ENCODE data around the gene DCK. TPM values are rescaled to one million over a fixed set of nuclear protein-coding genes. Genes with fewer than 3 reads are reported as not detected.
"Not testable (repeated sequence)": the region's sequence is repeated elsewhere in the genome, so short reads cannot be mapped to it uniquely, and the experiment has no call there.

Gene DCK
- total and polyA plus RNA-seq, 5 experiments from 2014 or later = 61.9 to 100 (median 83.8) TPM

DNA sequence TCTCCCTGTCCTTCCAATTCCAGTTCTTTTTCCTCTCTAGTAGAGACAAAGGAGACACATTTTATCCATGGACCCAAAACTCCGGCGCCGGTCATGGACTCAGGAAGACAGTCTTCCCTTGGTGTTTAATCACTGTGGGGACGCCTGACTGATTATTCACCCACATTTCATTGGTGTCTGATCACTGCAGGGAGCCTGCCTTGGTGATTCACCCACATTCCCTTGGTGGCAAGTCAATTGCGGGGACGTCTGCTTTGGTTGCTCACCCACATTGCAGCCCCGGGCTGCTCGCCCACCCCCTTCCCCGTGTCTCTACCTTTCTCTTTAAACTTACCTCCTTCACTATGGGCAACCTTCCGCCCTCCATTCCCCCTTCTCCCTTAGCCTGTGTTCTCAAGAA is 38.7 kb downstream of the DCK start:
- ATAC-seq, H3K4me1 Mint-ChIP-seq, POLR2A ChIA-PET, DNase-seq, H3K4me3 Mint-ChIP-seq, H3K27me3 Mint-ChIP-seq, H3K9me3 Mint-ChIP-seq: not testable (repeated sequence)
- peak overlapping the region in 2 of 10 donors; percentile 45 to 79 for H3K27ac Mint-ChIP-seq
- peaks cover 8 to 40% (median 12%) of the 10 kb centered on the region in 3 donors for H3K36me3 Mint-ChIP-seq

- DNase-seq = no peak
- POLR2A ChIA-PET = no interaction called here
These were observed 51.8 kb downstream of the DCK start for GRCh38 chr4:71045256-71045655.

DNA sequence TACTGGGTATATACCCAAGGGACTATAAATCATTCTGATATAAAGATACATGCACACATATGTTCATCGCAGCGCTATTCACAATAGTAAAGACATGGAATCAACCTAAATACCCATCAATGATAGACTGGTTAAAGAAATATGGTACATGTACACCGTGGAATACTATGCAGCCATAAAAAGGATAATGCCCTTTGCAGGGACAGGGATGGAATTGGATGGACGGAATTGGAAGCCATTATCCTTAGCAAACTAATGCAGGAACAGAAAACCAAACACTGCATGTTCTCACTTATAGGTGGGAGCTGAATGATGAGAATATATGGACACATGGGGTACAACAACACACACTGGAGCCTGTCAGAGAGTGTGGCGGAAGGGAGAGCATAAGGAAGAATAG is 55.9 kb downstream of the DCK start:
- H3K4me1 Mint-ChIP-seq = peaks cover 0 to 2% (median under 1%) of the 10 kb centered on the region in 4 donors
- peaks cover 0 to 11% (median 4%) of the 10 kb centered on the region in 9 donors for H3K9me3 Mint-ChIP-seq
- peaks cover 0 to 4% (median 0%) of the 10 kb centered on the region in 3 donors for H3K36me3 Mint-ChIP-seq
- POLR2A ChIA-PET = no interaction called here
- H3K27me3 Mint-ChIP-seq = no peaks in the 10 kb centered on the region
- DNase-seq (no peak), ATAC-seq (no peak)
- H3K27ac Mint-ChIP-seq = peak overlapping the region in 1 of 10 donors; percentile 47
- no peak overlapping the region for H3K4me3 Mint-ChIP-seq

More at GRCh38 chr4:71045256-71045655, 51.8 kb downstream of the DCK start:
- peaks cover 19 to 26% (median 20%) of the 10 kb centered on the region in 3 donors for H3K36me3 Mint-ChIP-seq
- H3K4me3 Mint-ChIP-seq = no peak overlapping the region
- no peak overlapping the region for H3K27ac Mint-ChIP-seq
- H3K27me3 Mint-ChIP-seq = no peaks in the 10 kb centered on the region
- no peak for ATAC-seq
- peaks cover 0 to 3% (median under 1%) of the 10 kb centered on the region in 4 donors for H3K4me1 Mint-ChIP-seq
- peaks cover 0 to 39% (median 13%) of the 10 kb centered on the region in 9 donors for H3K9me3 Mint-ChIP-seq

DNA sequence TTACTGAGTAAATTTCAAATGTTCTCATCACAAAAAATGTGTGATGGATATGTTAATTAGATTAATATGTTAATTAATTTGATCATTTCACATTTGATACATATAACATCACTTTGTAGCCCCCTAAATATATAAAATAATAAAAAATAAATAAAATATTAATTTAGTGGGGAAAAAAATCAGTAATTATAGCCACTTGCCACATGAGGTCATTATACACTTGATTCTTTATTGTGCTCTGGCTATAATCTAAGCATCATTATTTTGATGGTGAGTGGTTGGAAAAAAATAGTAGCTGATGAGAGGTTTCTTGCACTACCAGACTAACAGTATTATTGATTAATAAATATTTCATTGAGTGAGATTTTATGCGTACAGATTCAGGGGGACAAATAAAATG is 57.4 kb downstream of the DCK start:
- no peak overlapping the region for H3K4me3 Mint-ChIP-seq
- POLR2A ChIA-PET = no interaction called here
- no peak for ATAC-seq
- no peak overlapping the region for H3K27ac Mint-ChIP-seq
- DNase-seq = no peak
- no peaks in the 10 kb centered on the region for H3K27me3 Mint-ChIP-seq
- peaks cover 0 to under 1% (median 0%) of the 10 kb centered on the region in 3 donors for H3K36me3 Mint-ChIP-seq
- peaks cover 0 to 8% (median 4%) of the 10 kb centered on the region in 9 donors for H3K9me3 Mint-ChIP-seq
- peaks cover 0 to under 1% (median 0%) of the 10 kb centered on the region in 4 donors for H3K4me1 Mint-ChIP-seq

- ATAC-seq = no peak
- H3K4me3 Mint-ChIP-seq = no peak overlapping the region
- POLR2A ChIA-PET = no interaction called here
- no peak overlapping the region for H3K27ac Mint-ChIP-seq
- no peak for DNase-seq
- no peaks in the 10 kb centered on the region for H3K36me3 Mint-ChIP-seq
- H3K4me1 Mint-ChIP-seq = no peaks in the 10 kb centered on the region
- peaks cover 0 to 8% (median 4%) of the 10 kb centered on the region in 9 donors for H3K9me3 Mint-ChIP-seq
- no peaks in the 10 kb centered on the region for H3K27me3 Mint-ChIP-seq
These were observed 58.6 kb downstream of the DCK start for GRCh38 chr4:71052034-71052433.

DNA sequence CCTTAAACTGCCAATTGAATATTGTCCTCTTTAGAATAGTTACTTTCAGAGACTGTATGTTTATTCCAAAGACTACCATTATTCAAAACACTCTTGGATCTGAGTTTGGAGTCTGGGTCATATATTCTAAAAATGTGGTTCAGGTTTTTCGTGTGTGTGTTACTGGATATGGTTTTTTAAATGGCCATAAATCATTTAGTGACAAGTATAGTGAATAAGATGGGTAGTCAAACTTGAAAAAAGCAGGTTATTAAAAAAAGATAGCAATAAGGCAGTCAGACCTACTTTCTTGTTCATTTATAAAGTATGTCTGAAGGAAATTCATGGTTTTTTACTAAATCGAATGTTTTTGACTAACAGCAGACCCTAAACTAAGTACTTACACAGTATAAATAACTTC is 59.3 kb downstream of the DCK start:
- no peak overlapping the region for H3K27ac Mint-ChIP-seq
- H3K4me1 Mint-ChIP-seq = no peaks in the 10 kb centered on the region
- no peaks in the 10 kb centered on the region for H3K36me3 Mint-ChIP-seq
- DNase-seq (no peak), ATAC-seq (no peak)
- no peaks in the 10 kb centered on the region for H3K27me3 Mint-ChIP-seq
- no peak overlapping the region for H3K4me3 Mint-ChIP-seq
- POLR2A ChIA-PET = no interaction called here
- peaks cover 0 to 8% (median 4%) of the 10 kb centered on the region in 9 donors for H3K9me3 Mint-ChIP-seq

- H3K36me3 Mint-ChIP-seq, H3K9me3 Mint-ChIP-seq, ATAC-seq, DNase-seq, POLR2A ChIA-PET, H3K4me3 Mint-ChIP-seq, H3K27ac Mint-ChIP-seq, H3K27me3 Mint-ChIP-seq, H3K4me1 Mint-ChIP-seq: not testable (repeated sequence)
These were observed 60.2 kb downstream of the DCK start for GRCh38 chr4:71053613-71054012.

DNA sequence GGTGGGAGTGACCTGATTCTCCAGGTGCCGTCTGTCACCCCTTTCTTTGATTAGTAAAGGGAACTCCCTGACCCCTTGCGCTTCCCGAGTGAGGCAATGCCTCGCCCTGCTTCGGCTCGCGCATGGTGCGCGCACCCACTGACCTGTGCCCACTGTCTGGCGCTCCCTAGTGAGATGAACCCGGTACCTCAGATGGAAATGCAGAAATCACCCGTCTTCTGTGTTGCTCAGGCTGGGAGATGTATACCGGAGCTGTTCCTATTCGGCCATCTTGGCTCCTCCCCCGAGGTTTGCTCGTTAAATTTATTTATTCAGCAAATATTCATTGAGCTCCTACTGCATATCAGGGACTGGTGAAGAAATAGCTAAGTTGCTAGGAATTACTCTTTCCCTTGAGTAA is 66.1 kb downstream of the DCK start:
- H3K4me3 Mint-ChIP-seq = not testable (repeated sequence)

GRCh38 chr4:71062436-71062835 is 69.0 kb downstream of the DCK start:
- H3K27ac Mint-ChIP-seq = no peak overlapping the region
- H3K4me1 Mint-ChIP-seq = peaks cover 0 to 7% (median under 1%) of the 10 kb centered on the region in 4 donors
- peaks cover 0 to 2% (median 0%) of the 10 kb centered on the region in 9 donors for H3K9me3 Mint-ChIP-seq
- no peaks in the 10 kb centered on the region for H3K36me3 Mint-ChIP-seq
- no peak overlapping the region for H3K4me3 Mint-ChIP-seq
- no peak for ATAC-seq
- DNase-seq = no peak
- POLR2A ChIA-PET = no interaction called here
- H3K27me3 Mint-ChIP-seq = peaks cover 0 to 4% (median 0%) of the 10 kb centered on the region in 5 donors

More for the DNA sequence above, 66.1 kb downstream of the DCK start:
- DNase-seq, H3K9me3 Mint-ChIP-seq, H3K27me3 Mint-ChIP-seq, POLR2A ChIA-PET, ATAC-seq, H3K27ac Mint-ChIP-seq, H3K36me3 Mint-ChIP-seq, H3K4me1 Mint-ChIP-seq: not testable (repeated sequence)

DNA sequence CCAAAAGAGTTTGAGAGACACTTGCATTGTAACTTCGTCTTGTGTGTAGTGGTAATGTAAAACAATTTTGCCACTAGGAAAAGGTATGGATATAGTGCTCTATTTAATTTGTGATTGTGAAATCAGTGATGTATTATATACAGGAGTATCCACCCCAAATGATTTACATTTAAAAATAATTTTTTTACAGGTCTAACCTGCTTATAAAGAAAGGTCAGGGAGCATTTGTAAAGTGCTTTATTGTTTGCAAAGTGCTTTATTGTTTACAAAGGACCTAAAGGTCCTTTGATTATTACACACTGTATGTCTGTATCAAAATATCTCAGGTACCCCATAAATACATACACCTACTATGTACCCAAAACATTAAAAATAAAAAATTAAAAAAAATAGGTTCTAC is 70.3 kb downstream of the DCK start:
- H3K36me3 Mint-ChIP-seq = no peaks in the 10 kb centered on the region
- no peak overlapping the region for H3K27ac Mint-ChIP-seq
- H3K27me3 Mint-ChIP-seq = peaks cover 0 to 4% (median 0%) of the 10 kb centered on the region in 5 donors

DNA sequence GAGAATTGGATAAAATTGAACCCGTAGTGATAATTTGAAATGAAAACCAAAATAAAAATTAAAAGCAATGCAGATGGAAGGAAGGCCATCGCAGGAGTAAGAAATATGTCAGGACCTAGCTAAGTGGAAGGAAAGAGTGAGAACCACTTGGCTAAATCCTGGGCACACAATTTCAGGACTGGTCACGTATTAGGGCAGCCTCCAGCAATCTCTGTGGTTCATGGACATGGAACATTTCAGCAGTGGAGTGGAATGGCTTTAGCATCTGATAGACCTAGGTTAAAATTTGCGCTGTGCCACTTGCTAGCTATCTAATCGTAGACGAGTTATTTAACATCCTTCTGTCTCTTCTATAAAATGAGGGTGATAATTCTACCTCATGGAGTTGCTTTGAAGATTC is 71.1 kb downstream of the DCK start:
- no peak for DNase-seq
- ATAC-seq = no peak
- Mint-ChIP-seq H3K9me3 (no peaks in the 10 kb centered on the region), H3K27me3 (peaks cover 0 to 4% (median 0%) of the 10 kb centered on the region in 5 donors), H3K4me1 (peaks cover 0 to 9% (median under 1%) of the 10 kb centered on the region in 4 donors), H3K36me3 (no peaks in the 10 kb centered on the region), H3K4me3 (no peak overlapping the region), H3K27ac (no peak overlapping the region)
- POLR2A ChIA-PET = no interaction called here

More for the DNA sequence above, 70.3 kb downstream of the DCK start:
- ATAC-seq (no peak), DNase-seq (no peak)
- POLR2A ChIA-PET = no interaction called here
- H3K9me3 Mint-ChIP-seq = no peaks in the 10 kb centered on the region
- H3K4me3 Mint-ChIP-seq = no peak overlapping the region
- peaks cover 0 to 9% (median under 1%) of the 10 kb centered on the region in 4 donors for H3K4me1 Mint-ChIP-seq

DNA sequence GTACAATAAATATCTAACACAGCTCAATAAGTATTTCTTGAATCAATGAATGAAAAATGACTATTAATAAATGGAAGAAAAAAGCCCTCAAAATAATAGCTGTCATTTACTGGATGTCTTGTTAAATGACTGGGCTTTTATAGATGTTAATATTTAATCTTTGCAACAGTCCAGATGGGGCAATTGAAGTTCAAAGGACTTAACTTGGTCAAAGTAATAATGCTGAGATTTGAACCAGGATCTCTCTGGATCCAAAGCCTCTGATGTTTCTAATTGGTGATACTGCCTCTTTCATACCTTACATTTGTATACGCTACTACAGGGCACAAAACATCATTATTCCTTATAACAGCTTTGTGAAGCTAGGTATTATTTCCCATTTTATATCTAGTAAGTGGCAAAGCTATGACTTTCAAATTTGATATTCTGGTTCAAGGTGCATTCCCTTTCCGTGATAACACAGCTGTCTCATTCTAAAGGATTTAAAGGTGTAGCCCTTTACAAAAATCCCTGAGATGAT is 72.6 kb downstream of the DCK start:
- no peak overlapping the region for H3K4me3 Mint-ChIP-seq
- POLR2A ChIA-PET = no interaction called here
- H3K27me3 Mint-ChIP-seq = peaks cover 0 to 4% (median 0%) of the 10 kb centered on the region in 5 donors
- H3K9me3 Mint-ChIP-seq = no peaks in the 10 kb centered on the region
- DNase-seq (no peak), ATAC-seq (no peak)
- no peaks in the 10 kb centered on the region for H3K36me3 Mint-ChIP-seq
- peaks cover 0 to 9% (median under 1%) of the 10 kb centered on the region in 4 donors for H3K4me1 Mint-ChIP-seq
- H3K27ac Mint-ChIP-seq = no peak overlapping the region

- H3K4me1 Mint-ChIP-seq = peaks cover 0 to 9% (median under 1%) of the 10 kb centered on the region in 4 donors
- H3K27ac Mint-ChIP-seq = peak overlapping the region in 2 of 10 donors; percentile 6 to 11
- POLR2A ChIA-PET = no interaction called here
- H3K4me3 Mint-ChIP-seq = no peak overlapping the region
- ATAC-seq (no peak), DNase-seq (no peak)
- no peaks in the 10 kb centered on the region for H3K36me3 Mint-ChIP-seq
- peaks cover 0 to 2% (median 0%) of the 10 kb centered on the region in 5 donors for H3K27me3 Mint-ChIP-seq
- H3K9me3 Mint-ChIP-seq = no peaks in the 10 kb centered on the region
These were observed 73.6 kb downstream of the DCK start for GRCh38 chr4:71066737-71067716.

Measured in naive thymus-derived CD8-positive, alpha-beta T cell (primary cell).